ENCODE results near the gene ANKRD31.

The ANKRD31 gene

GRCh38 chr5:75044406-75044805, 192.3 kb downstream of the ANKRD31 start:
- in situ Hi-C loops (cut with MboI; ENCODE audit: low sequenced_read_pairs), result no loop called here

- in situ Hi-C loops (cut with MboI; ENCODE audit: low sequenced_read_pairs), result no loop called here
These were observed 192.9 kb downstream of the ANKRD31 start for GRCh38 chr5:75043633-75044264.

GRCh38 chr5:75042522-75042921, 194.2 kb downstream of the ANKRD31 start:
- in situ Hi-C loops (cut with MboI; ENCODE audit: low sequenced_read_pairs), result no loop called here

GRCh38 chr5:75040973-75041372, 195.7 kb downstream of the ANKRD31 start:
- in situ Hi-C loops (cut with MboI; ENCODE audit: low sequenced_read_pairs), result no loop called here

DNA sequence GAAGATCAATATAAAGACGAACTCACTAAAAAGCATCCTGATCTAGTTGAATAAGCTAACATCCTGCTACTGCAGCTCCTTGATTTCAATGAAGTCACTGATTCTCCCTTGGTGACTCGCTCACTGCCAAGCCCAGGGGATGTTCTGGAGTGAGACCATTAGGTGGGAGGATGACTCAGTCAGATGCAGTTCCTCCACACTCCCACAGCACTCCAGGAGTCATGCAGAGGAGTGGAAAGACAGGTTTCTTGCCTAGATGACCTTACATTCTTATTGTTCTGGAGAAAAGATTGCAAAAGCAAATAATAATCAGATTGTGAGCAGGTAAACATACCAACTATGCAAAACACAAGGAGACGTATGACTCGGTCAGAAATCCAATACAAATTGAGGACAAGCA, 199.6 kb downstream of the ANKRD31 start:
- in situ Hi-C loops (cut with MboI; ENCODE audit: low sequenced_read_pairs), result no loop called here

GRCh38 chr5:75034137-75034739, 202.4 kb downstream of the ANKRD31 start:
- in situ Hi-C loops (cut with MboI; ENCODE audit: low sequenced_read_pairs), result no loop called here

GRCh38 chr5:75031366-75031765, 205.3 kb downstream of the ANKRD31 start:
- in situ Hi-C loops (cut with MboI; ENCODE audit: low sequenced_read_pairs), result no loop called here

DNA sequence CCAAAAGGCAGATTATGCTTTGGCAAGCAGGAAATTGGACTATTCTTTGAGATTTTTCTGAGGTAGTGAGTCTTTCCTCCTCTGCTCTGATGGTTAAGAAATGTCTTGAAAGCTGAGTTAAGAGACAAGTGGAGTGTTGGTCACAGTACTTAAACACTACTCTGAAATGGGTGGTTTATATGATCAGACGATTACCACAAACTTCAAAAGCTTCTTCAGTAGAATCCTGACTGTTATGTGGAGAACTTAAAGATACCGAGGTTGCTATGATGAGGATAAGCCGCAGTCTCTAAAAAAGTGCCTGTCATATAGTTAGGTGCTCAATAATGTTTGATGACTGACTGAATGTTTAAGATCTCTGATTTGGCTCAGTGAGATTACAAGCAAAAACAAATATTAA, 208.6 kb downstream of the ANKRD31 start:
- in situ Hi-C loops (cut with MboI; ENCODE audit: low sequenced_read_pairs), result no loop called here

DNA sequence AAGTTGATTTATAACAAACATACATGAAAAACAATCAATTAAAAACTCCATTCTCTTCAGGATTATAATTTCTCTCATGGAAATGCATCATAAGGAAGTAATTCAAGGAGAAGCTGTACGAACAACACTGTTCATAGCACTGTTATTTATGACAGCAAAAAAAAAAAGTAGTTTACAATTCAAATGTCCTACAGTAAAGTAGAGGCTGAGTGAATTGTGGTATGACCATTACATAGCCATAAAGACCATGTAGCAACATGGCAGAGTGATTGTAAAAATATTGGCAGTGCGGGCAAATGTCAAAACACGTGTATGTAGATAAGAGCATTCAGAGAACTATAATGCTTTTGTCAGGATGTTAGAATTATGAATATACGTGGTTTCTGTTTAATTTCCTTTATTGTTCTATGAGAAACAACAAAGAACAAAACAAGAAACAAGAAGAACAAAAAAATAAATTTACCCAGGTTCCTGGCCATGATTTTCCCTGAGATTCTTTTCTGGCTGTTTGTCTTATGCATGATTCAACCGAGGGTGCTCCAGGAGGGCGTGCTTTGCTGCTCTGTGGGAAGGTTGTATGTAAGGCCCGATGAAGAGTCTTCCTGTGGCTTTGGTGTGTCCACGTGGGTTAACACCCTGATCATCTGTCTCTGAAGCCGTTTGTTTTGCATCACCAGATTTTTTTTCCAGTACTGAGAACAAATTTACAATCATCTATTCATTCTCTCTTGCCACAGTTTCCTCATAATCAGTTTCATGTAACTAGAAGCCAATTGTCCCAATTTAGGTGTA, 213.1 kb downstream of the ANKRD31 start:
- in situ Hi-C loops (cut with MboI; ENCODE audit: low sequenced_read_pairs), result no loop called here

- in situ Hi-C loops (cut with MboI; ENCODE audit: low sequenced_read_pairs), result no loop called here
These were observed 214.9 kb downstream of the ANKRD31 start for GRCh38 chr5:75021800-75022199.

DNA sequence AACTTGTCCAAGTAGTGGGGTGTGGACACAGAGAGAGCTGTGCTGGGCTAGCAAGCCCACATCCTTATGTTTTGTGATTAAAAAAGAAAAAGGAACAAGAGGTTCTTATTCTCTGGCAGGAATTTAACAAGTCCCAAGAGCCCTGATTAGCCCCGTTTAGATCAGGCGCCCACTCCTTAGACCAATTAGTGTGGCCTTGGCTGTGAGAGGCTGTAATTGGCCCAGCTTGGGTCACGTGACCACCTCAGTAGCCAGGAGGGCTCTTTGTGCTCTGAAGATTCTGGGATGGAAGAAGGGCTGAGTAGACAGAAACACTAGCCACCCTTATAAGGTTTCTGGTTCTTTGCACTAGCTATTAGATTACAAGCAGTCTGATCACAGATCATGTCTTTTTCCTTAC, 215.5 kb downstream of the ANKRD31 start:
- in situ Hi-C loops (cut with MboI; ENCODE audit: low sequenced_read_pairs), result no loop called here

- in situ Hi-C loops (cut with MboI; ENCODE audit: low sequenced_read_pairs), result no loop called here
These were observed 216.5 kb downstream of the ANKRD31 start for GRCh38 chr5:75020016-75020656.

DNA sequence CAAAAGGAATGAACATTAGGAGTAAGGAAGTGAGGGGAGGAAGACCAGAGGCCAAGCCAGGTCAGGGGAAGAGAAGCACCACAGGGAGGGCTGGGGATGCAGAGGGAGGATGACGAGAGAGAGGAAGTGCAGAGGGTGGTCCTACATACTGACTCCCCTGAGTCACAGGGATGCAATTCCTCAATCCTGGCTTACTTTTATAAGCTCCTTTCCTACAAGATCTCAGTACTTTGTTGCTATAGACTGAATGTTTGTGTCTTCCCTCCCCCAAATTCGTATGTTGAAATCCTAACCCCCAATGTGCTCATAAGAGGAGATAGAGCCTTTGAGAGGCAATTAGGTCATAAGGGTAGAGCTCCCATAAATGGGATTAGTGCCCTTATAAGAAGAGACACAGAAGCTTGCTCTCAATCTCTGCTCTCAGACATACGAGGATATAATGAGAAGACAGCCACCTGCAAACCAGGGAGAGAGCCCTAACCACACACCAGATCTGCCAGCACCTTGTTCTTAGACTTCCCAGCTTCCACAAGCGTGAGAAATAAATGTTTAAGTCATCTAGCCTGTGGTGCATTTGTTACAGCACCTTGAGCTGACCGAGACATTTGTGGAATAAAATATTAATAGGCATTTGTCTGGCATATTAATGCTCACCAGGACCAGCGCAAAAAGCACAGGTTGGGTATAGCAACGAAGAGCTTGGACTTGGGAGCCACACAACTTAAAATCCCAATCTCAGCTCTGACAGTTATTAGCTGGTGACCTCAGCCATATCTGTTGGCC, 217.7 kb downstream of the ANKRD31 start:
- in situ Hi-C loops (cut with MboI; ENCODE audit: low sequenced_read_pairs), result no loop called here
